ENCODE measurements around the gene HMCN1.

DNA sequence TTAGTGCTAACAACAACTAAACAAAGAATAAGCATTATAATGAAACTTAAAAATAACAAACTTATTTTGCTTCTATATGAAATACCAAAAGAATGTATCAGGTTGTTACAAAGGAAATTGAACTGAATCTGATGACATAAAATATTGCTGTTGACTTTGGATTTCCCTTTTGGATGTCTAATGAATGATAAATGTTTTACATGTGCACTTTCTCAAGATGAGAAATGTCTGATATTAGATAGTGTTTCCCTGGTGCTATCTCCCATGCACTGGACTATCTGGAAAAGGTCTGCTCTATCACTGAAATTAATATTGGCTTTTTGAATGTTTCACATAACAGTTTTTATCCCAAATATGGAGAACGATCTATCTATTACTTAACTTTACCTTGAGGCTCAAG is 179.9 kb downstream of the HMCN1 start:
- TF ChIP-seq, protein P1, sequence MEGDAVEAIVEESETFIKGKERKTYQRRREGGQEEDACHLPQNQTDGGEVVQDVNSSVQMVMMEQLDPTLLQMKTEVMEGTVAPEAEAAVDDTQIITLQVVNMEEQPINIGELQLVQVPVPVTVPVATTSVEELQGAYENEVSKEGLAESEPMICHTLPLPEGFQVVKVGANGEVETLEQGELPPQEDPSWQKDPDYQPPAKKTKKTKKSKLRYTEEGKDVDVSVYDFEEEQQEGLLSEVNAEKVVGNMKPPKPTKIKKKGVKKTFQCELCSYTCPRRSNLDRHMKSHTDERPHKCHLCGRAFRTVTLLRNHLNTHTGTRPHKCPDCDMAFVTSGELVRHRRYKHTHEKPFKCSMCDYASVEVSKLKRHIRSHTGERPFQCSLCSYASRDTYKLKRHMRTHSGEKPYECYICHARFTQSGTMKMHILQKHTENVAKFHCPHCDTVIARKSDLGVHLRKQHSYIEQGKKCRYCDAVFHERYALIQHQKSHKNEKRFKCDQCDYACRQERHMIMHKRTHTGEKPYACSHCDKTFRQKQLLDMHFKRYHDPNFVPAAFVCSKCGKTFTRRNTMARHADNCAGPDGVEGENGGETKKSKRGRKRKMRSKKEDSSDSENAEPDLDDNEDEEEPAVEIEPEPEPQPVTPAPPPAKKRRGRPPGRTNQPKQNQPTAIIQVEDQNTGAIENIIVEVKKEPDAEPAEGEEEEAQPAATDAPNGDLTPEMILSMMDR (IDR thresholded peaks at IDR 0.05): no peak
- no peak for TF ChIP-seq POLR2A (IDR thresholded peaks at IDR 0.05)

Data from heart left ventricle (tissue), 13 donors.